Measurements from ENCODE around the gene ADD2.

Gene ADD2

GRCh38 chr2:70778676-70779075 is 10.7 kb upstream of the ADD2 start:
- Histone ChIP-seq H3K27ac (no peak overlapping the region), H3K9ac (ENCODE audit: insufficient read length) (no peak overlapping the region), H3K36me3 (ENCODE audit: insufficient read depth, low read length) (no peaks in the 10 kb centered on the region), H3K9me3 (ENCODE audit: low read depth, low read length) (no peaks in the 10 kb centered on the region), H3K4me3 (no peak overlapping the region)
- TF ChIP-seq POLR2AphosphoS5 (IDR thresholded peaks at IDR 0.05; ENCODE audit: borderline replicate concordance, low read depth, low read length) (no peak), EZH2 (IDR thresholded peaks at IDR 0.05) (no peak), FOXP2 (optimal IDR thresholded peaks at IDR 0.05; ENCODE audit: control extremely low read depth, extremely low read length, insufficient read depth) (no peak)
- DNase-seq (ENCODE audit: low read depth, low spot score): no peak

GRCh38 chr2:70777450-70777849 is 9.4 kb upstream of the ADD2 start:
- Histone ChIP-seq H3K36me3 (ENCODE audit: insufficient read depth, low read length) (no peaks in the 10 kb centered on the region), H3K4me3 (no peak overlapping the region), H3K9ac (ENCODE audit: insufficient read length) (no peak overlapping the region), H3K9me3 (ENCODE audit: low read depth, low read length) (no peaks in the 10 kb centered on the region), H3K27ac (no peak overlapping the region)
- TF ChIP-seq POLR2AphosphoS5 (IDR thresholded peaks at IDR 0.05; ENCODE audit: borderline replicate concordance, low read depth, low read length) (no peak), EZH2 (IDR thresholded peaks at IDR 0.05) (no peak), FOXP2 (optimal IDR thresholded peaks at IDR 0.05; ENCODE audit: control extremely low read depth, extremely low read length, insufficient read depth) (no peak)
- DNase-seq (ENCODE audit: low read depth, low spot score): no peak

GRCh38 chr2:70776266-70776665 is 8.3 kb upstream of the ADD2 start:
- no peak overlapping the region for H3K9ac ChIP-seq (ENCODE audit: insufficient read length)
- no peaks in the 10 kb centered on the region for H3K36me3 ChIP-seq (ENCODE audit: insufficient read depth, low read length)
- no peaks in the 10 kb centered on the region for H3K9me3 ChIP-seq (ENCODE audit: low read depth, low read length)
- no peak overlapping the region for H3K27ac ChIP-seq
- no peak overlapping the region for H3K4me3 ChIP-seq
- no peak for TF ChIP-seq POLR2AphosphoS5 (IDR thresholded peaks at IDR 0.05; ENCODE audit: borderline replicate concordance, low read depth, low read length)
- TF ChIP-seq EZH2 (IDR thresholded peaks at IDR 0.05): no peak
- TF ChIP-seq FOXP2 (optimal IDR thresholded peaks at IDR 0.05; ENCODE audit: control extremely low read depth, extremely low read length, insufficient read depth): no peak
- no peak for DNase-seq (ENCODE audit: low read depth, low spot score)

- DNase-seq (ENCODE audit: low read depth, low spot score): no peak
- H3K9me3 ChIP-seq (ENCODE audit: low read depth, low read length): no peaks in the 10 kb centered on the region
- H3K27ac ChIP-seq: no peak overlapping the region
- no peaks in the 10 kb centered on the region for H3K36me3 ChIP-seq (ENCODE audit: insufficient read depth, low read length)
- TF ChIP-seq FOXP2 (optimal IDR thresholded peaks at IDR 0.05; ENCODE audit: control extremely low read depth, extremely low read length, insufficient read depth) (no peak), EZH2 (IDR thresholded peaks at IDR 0.05) (no peak), POLR2AphosphoS5 (IDR thresholded peaks at IDR 0.05; ENCODE audit: borderline replicate concordance, low read depth, low read length) (no peak)
- H3K4me3 ChIP-seq: no peak overlapping the region
- H3K9ac ChIP-seq (ENCODE audit: insufficient read length): no peak overlapping the region
Observed at GRCh38 chr2:70775141-70775540, 7.1 kb upstream of the ADD2 start.

DNA sequence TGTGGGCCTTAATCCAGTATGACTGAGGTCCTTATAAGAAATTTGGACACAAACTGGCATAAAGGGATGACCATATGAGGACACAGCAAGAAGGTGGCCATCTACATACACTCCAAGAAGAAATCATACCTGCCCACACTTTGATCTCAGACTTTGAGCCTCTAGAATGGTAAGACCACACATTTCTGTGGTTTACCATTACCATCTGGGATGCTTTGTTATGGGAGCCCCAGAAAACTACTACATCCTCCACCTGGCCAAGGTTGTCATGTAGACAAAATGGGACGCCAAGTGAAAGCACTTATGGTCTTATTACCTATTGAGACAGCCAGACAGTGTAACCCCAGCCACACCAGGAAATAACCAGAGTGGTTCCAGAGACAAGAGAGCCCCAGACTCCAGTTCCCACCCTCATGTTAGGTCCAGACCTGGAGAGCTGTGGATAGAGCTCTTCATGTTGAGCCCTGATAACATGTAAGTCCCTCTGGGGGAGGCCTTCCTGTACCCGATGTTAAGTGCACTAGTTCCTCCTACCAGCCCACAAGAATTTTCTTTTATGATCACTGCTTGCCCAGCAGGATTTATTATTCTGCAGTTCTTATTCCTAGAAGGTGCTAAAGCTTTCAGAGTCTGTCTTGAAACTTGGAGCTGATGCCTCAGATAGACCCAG is 4.6 kb upstream of the ADD2 start:
- H3K9ac ChIP-seq (ENCODE audit: insufficient read length): no peak overlapping the region
- no peaks in the 10 kb centered on the region for H3K9me3 ChIP-seq (ENCODE audit: low read depth, low read length)
- no peak for DNase-seq (ENCODE audit: low read depth, low spot score)
- H3K4me3 ChIP-seq: no peak overlapping the region
- H3K27ac ChIP-seq: no peak overlapping the region
- TF ChIP-seq EZH2 (IDR thresholded peaks at IDR 0.05) (no peak), FOXP2 (optimal IDR thresholded peaks at IDR 0.05; ENCODE audit: control extremely low read depth, extremely low read length, insufficient read depth) (no peak), POLR2AphosphoS5 (IDR thresholded peaks at IDR 0.05; ENCODE audit: borderline replicate concordance, low read depth, low read length) (no peak)
- no peaks in the 10 kb centered on the region for H3K36me3 ChIP-seq (ENCODE audit: insufficient read depth, low read length)

GRCh38 chr2:70771446-70771845 is 3.4 kb upstream of the ADD2 start:
- TF ChIP-seq EZH2 (IDR thresholded peaks at IDR 0.05) (no peak), FOXP2 (optimal IDR thresholded peaks at IDR 0.05; ENCODE audit: control extremely low read depth, extremely low read length, insufficient read depth) (no peak), POLR2AphosphoS5 (IDR thresholded peaks at IDR 0.05; ENCODE audit: borderline replicate concordance, low read depth, low read length) (no peak)
- H3K27ac ChIP-seq: no peak overlapping the region

DNA sequence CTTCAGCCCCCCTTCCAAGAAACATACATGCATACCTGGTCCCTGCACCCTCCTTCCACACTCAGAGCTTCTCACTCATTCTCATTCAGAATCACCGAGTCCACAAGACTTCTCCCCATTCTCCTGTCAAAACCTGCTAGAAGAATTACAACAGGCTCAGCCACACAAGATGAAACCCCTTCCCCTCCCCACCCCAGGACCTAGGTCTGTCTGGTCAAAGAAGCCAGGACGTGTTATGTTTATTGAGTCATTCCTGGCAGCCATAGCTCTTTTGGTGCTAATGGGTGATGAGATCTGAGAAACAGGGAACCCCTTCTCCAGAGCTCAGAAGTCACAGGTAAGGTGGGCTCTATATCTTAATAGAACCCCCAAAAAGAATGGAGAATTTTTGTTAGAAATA is 1.4 kb upstream of the ADD2 start:
- Histone ChIP-seq H3K9ac (ENCODE audit: insufficient read length) (no peak overlapping the region), H3K27ac (no peak overlapping the region), H3K4me3 (no peak overlapping the region), H3K36me3 (ENCODE audit: insufficient read depth, low read length) (no peaks in the 10 kb centered on the region), H3K9me3 (ENCODE audit: low read depth, low read length) (no peaks in the 10 kb centered on the region)
- no peak for DNase-seq (ENCODE audit: low read depth, low spot score)
- no peak for TF ChIP-seq FOXP2 (optimal IDR thresholded peaks at IDR 0.05; ENCODE audit: control extremely low read depth, extremely low read length, insufficient read depth)
- TF ChIP-seq POLR2AphosphoS5 (IDR thresholded peaks at IDR 0.05; ENCODE audit: borderline replicate concordance, low read depth, low read length): no peak
- no peak for TF ChIP-seq EZH2 (IDR thresholded peaks at IDR 0.05)

More at GRCh38 chr2:70771446-70771845, 3.4 kb upstream of the ADD2 start:
- Histone ChIP-seq H3K4me3 (no peak overlapping the region), H3K36me3 (ENCODE audit: insufficient read depth, low read length) (no peaks in the 10 kb centered on the region), H3K9ac (ENCODE audit: insufficient read length) (no peak overlapping the region), H3K9me3 (ENCODE audit: low read depth, low read length) (no peaks in the 10 kb centered on the region)
- DNase-seq (ENCODE audit: low read depth, low spot score): no peak

- TF ChIP-seq POLR2AphosphoS5 (IDR thresholded peaks at IDR 0.05; ENCODE audit: borderline replicate concordance, low read depth, low read length): no peak
- TF ChIP-seq FOXP2 (optimal IDR thresholded peaks at IDR 0.05; ENCODE audit: control extremely low read depth, extremely low read length, insufficient read depth): no peak
- TF ChIP-seq EZH2 (IDR thresholded peaks at IDR 0.05): no peak
- no peak for DNase-seq (ENCODE audit: low read depth, low spot score)
- Histone ChIP-seq H3K9ac (ENCODE audit: insufficient read length) (no peak overlapping the region), H3K9me3 (ENCODE audit: low read depth, low read length) (no peaks in the 10 kb centered on the region), H3K27ac (no peak overlapping the region), H3K4me3 (no peak overlapping the region), H3K36me3 (ENCODE audit: insufficient read depth, low read length) (no peaks in the 10 kb centered on the region)
Observed at GRCh38 chr2:70768590-70769085, 638 bp upstream of the ADD2 start.
